Measurements from ENCODE around the gene SH3BP1.
A peak's percentile ranks its signal among the peaks of the same experiment; 100 is the strongest.
"Not testable (repeated sequence)": the region's sequence is repeated elsewhere in the genome, so short reads cannot be mapped to it uniquely, and the experiment has no call there.

The SH3BP1 gene

GRCh38 chr22:37634417-37634924 lies 5.0 kb upstream of the SH3BP1 start:
- DNase-seq = no peak

GRCh38 chr22:37635157-37635556 lies 4.3 kb upstream of the SH3BP1 start:
- DNase-seq = no peak

- DNase-seq = no peak
These were observed 3.1 kb upstream of the SH3BP1 start for GRCh38 chr22:37636186-37636948.

DNA sequence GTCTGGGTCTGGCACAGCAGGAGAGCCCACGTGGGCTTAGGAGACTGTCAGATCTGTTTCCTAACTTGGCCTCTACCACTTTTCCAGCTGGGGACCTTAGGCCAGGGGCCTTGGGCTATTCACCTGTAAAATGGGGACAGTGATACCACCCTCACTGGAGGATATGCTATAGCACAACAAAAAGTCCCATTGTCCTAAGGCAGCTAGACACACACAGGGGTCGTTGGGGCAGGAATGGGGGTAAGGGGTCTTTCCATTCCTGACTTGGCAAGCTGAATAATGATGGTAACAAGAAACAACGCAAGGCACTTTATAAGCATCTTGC lies 2.6 kb upstream of the SH3BP1 start:
- DNase-seq = no peak

- no peak for DNase-seq
These were observed 939 bp upstream of the SH3BP1 start for GRCh38 chr22:37638391-37639069.

GRCh38 chr22:37639771-37640590 lies 512 bp downstream of the SH3BP1 start:
- no peak for DNase-seq

- DNase-seq = no peak
These were observed 1.4 kb downstream of the SH3BP1 start for GRCh38 chr22:37640591-37641560.

DNA sequence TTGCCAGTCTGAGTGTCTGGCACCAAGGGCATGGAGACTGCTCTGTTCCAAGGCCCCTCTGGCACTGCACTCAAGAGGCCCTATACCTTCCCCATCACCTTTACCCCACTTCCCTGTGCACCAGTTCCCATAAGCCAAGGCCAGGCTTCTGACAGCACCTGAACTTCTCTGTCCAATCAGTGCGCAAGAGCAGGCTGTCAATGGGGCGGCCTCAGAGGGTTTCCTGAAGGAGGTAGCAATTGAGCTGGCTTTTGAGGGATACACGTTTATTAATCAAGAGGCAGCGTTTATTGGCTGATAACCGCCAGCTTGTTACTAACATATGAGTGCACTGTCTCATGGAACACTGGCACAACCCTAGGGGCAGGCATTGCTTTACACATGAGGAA lies 2.1 kb downstream of the SH3BP1 start:
- DNase-seq = no peak

DNA sequence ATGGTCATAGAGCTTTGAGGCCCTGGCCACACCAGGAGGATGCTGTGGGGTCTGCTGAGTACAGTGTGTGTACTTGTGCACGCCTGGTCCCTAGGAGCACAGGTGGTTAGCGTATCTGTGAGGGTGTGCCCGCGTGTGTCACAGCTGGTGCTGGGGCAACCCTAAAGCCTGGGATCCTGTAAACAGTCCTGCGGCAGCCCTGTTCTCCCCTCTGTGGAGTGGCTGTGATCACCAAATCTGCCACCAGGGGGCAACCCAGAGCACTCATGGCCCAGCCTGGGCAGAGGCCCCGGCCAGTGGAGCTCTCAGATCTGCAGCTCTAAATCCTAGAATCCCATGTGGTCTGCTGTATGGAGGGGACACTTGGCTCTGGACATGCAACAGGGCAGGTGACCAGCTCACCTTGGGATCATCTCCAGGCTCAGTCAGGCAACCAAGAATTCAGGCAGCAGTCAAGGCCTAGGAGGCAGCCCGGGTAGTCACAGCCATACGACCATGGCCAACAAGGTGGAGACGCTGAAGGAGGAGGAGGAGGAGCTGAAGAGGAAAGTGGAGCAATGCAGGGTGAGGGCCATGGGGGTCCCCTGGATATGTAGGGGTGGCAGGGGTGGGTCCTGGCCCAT lies 3.9 kb downstream of the SH3BP1 start:
- DNase-seq = peak; percentile 78

DNA sequence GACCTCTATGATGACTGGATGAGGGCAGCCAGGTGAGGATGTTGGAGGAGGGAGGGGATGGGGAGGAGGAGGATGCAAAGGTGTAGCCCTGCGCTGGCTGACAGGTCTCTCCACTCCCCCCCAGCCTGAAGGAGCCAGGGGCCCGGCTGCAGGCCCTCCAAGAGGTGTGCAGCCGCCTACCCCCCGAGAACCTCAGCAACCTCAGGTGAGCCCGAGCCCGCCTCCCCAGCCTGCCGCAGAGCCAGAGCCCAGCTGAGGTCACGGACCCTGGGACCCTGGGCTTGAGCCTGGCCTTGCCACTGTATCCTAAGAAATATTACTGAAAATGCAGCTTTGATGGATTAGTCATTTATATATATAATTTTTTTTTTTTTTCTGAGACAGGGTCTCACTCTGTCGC lies 7.8 kb downstream of the SH3BP1 start:
- no peak for DNase-seq

DNA sequence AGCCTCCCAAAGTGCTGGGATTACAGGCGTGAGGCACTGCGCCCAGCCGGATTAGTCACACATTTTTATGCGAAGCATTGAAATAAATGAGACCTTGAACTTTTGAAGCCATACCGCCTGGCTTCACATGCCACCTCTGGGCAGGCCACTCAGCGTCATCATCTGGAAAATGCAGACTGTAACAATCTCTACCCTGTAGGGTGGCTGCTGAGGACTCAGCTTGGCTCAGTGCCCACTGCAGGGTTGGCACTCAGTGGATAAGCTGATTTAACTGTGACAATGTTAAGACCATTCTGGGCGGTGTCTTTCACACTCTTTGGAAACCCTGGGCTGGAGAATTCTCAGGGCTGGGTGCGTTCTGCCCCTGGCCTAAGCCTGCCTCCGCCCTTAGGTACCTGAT lies 8.5 kb downstream of the SH3BP1 start:
- DNase-seq = no peak

- no peak for DNase-seq
These were observed 11.1 kb downstream of the SH3BP1 start for GRCh38 chr22:37650463-37651136.

GRCh38 chr22:37654563-37655251 lies 15.2 kb downstream of the SH3BP1 start:
- DNase-seq = no peak

GRCh38 chr22:37655252-37655563 lies 15.7 kb downstream of the SH3BP1 start:
- DNase-seq = no peak

- DNase-seq = not testable (repeated sequence)
These were observed 17.1 kb downstream of the SH3BP1 start for GRCh38 chr22:37656583-37656982.

DNA sequence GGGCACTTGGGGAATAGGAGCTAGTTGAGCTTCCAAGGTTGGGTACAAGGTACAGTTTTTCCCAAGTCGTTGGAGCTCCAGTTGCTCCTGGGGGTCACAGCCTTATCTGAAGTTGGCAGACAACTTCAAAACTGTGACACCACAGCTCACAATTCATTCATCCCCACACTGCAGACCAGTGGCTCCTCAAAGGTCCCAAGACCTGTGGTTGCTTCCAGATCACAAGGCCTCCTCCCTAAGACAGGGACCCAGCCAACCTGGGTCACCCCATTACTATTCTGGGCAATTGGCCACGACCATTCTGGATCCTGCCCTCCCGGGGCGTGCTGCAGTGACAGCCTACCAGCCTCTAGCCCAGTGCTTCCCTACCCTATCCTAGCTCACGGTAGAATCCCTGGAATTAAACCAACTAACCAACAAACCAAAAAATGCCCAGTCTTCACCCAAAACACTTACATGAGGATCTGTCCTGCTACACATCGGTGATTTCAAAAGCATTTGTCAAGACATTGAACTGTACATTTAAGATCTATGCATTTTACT lies 18.2 kb downstream of the SH3BP1 start:
- no peak for DNase-seq

DNA sequence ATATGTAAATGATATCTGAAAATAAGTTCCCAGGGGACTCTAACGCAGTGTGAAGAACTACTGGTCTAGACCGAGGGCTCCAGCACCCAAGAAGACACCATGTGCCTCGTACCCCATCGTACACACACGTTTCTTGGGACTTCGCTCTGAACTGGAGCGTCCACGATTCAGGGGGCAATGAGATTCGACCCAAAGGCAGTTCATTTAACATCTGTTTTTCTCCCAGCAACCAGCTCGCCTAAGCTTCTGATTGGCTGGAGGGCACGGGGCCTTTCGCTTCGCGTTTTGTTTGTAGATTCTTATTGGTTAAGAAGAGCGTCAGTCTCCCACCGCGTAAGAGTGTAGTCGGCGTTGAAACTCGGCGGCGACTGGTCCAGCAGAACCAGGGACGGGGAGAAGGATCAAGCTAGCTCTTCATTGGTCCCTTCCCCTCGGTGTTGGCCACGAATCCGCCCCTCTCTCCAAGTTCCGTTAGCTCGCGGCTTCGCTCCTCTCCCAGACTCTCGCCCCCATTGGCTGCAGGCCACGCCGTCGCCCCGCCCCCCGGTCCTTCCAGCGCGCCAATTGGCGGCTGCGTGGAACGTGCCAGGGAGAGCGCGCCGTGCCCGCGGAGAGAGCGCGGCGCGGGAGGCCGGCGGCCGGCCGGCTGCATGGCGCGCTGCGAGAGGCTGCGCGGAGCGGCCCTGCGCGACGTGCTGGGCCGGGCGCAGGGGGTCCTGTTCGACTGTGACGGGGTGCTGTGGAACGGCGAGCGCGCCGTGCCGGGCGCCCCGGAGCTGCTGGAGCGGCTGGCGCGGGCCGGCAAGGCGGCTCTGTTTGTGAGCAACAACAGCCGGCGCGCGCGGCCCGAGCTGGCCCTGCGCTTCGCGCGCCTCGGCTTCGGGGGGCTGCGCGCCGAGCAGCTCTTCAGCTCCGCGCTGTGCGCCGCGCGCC lies 18.9 kb downstream of the SH3BP1 start, which contains the start of gene PDXP:
Gene PDXP (plus strand): TSS at position 591 of the 933 bp plus-strand sequence. CDS start 60 bp downstream, at position 651.
- peak; percentile 99 for DNase-seq

DNA sequence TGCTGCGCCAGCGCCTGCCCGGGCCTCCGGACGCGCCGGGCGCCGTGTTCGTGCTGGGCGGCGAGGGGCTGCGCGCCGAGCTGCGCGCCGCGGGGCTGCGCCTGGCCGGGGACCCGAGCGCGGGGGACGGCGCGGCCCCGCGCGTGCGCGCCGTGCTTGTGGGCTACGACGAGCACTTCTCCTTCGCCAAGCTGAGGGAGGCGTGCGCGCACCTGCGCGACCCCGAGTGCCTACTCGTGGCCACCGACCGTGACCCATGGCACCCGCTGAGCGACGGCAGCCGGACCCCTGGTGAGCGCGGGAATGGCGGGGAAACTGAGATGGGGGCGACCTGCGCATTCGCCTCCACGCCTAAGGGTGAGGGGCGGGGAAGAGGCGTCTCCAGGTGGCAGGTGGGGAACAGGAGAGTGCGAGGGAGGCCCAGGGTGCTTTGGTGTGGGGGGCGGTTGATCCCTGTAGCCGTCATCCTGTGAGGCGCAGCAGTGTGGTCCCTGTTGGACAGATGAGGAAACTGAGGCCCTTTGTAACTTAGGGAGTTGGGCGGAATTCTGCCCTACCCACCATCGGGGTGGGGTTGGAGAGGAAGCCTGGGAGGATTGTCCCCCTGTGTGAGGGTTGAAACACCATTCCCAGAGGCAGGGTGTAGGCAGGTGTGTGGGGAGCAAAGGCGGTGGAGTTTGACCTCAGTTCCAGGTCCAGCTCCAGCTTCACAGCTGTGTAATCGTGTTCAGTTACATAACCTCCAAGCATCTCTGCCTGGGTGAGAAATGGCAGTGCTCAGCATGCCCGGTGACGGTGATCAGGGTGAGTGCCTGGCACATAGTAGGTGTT lies 19.8 kb downstream of the SH3BP1 start:
- peak; percentile 31 for DNase-seq

Measured in CD4-positive, alpha-beta T cell treated with Interferon gamma for 1 hour (primary cell).